ENCODE measurements around the gene COL24A1.

The COL24A1 gene

GRCh38 chr1:86156566-86157455 is at the start of gene COL24A1:
Gene COL24A1, minus strand, starts transcription at chr1:86156772. Its CDS starts 376 bp downstream, at chr1:86156396.
- DNase-seq = no peak

- no peak for DNase-seq
Observed at GRCh38 chr1:86205741-86206140, 49.2 kb upstream of the COL24A1 start.

- no peak for DNase-seq
Observed at GRCh38 chr1:86202552-86203340, 46.2 kb upstream of the COL24A1 start.

GRCh38 chr1:86201311-86201710 is 44.7 kb upstream of the COL24A1 start:
- no peak for DNase-seq

GRCh38 chr1:86200901-86201300 is 44.3 kb upstream of the COL24A1 start:
- DNase-seq = no peak

- DNase-seq = no peak
Observed at GRCh38 chr1:86197206-86197855, 40.8 kb upstream of the COL24A1 start.

- DNase-seq = no peak
Observed at GRCh38 chr1:86195281-86195680, 38.7 kb upstream of the COL24A1 start.

- no peak for DNase-seq
Observed at GRCh38 chr1:86194491-86195034, 38.0 kb upstream of the COL24A1 start.

- DNase-seq = no peak
Observed at GRCh38 chr1:86192417-86192816, 35.8 kb upstream of the COL24A1 start.

GRCh38 chr1:86191958-86192357 is 35.4 kb upstream of the COL24A1 start:
- DNase-seq = no peak

GRCh38 chr1:86190873-86191272 is 34.3 kb upstream of the COL24A1 start:
- no peak for DNase-seq

- DNase-seq = no peak
Observed at GRCh38 chr1:86184426-86184825, 27.9 kb upstream of the COL24A1 start.

GRCh38 chr1:86183810-86184209 is 27.2 kb upstream of the COL24A1 start:
- no peak for DNase-seq

- no peak for DNase-seq
Observed at GRCh38 chr1:86176226-86176625, 19.7 kb upstream of the COL24A1 start.

- DNase-seq = no peak
Observed at GRCh38 chr1:86175756-86176155, 19.2 kb upstream of the COL24A1 start.

- no peak for DNase-seq
Observed at GRCh38 chr1:86169625-86170024, 13.1 kb upstream of the COL24A1 start.

- no peak for DNase-seq
Observed at GRCh38 chr1:86159800-86160199, 3.2 kb upstream of the COL24A1 start.

GRCh38 chr1:86155807-86156565 is 586 bp downstream of the COL24A1 start:
- DNase-seq = no peak

- DNase-seq = no peak
Observed at GRCh38 chr1:86155051-86155806, 1.3 kb downstream of the COL24A1 start.

GRCh38 chr1:86154571-86155050 is 2.0 kb downstream of the COL24A1 start:
- DNase-seq = no peak

- no peak for DNase-seq
Observed at GRCh38 chr1:86153836-86154235, 2.7 kb downstream of the COL24A1 start.

Measured in NCI-H2081 treated with DMSO at 0.1 percent for 48 hours (cell line).